Osteocyte (in vitro differentiated cells): ENCODE results near the gene ATAT1. TPM values are rescaled to one million over a fixed set of nuclear protein-coding genes. Genes with fewer than 3 reads are reported as not detected.

Experiments used
- DNase-seq: peaks from one replicate; pipeline ENCODE4 v3.0.0; 2021; ENCODE audit warnings: mixed read lengths; ENCODE audit not compliant: unreplicated experiment; ENCODE audit errors: extremely low spot score
- H3K27ac Mint-ChIP-seq: one replicate; pipeline ENCODE4 v1.8.0; 2021; ENCODE audit warnings: mild to moderate bottlenecking, mixed read lengths; ENCODE audit not compliant: unreplicated experiment
- H3K27me3 Mint-ChIP-seq: one replicate; pipeline ENCODE4 v1.8.0; 2021; ENCODE audit warnings: mixed read lengths; ENCODE audit not compliant: unreplicated experiment
- H3K36me3 Mint-ChIP-seq: one replicate; pipeline ENCODE4 v1.8.0; 2021; ENCODE audit warnings: mixed read lengths; ENCODE audit not compliant: unreplicated experiment
- H3K4me1 Mint-ChIP-seq: one replicate; pipeline ENCODE4 v1.8.0; 2021; ENCODE audit warnings: mixed read lengths; ENCODE audit not compliant: unreplicated experiment
- H3K4me3 Mint-ChIP-seq: one replicate; pipeline ENCODE4 v1.8.0; 2021; ENCODE audit warnings: mild to moderate bottlenecking, moderate library complexity, mixed read lengths; ENCODE audit not compliant: unreplicated experiment
- H3K9me3 Mint-ChIP-seq: one replicate; pipeline ENCODE4 v1.8.0; 2021; ENCODE audit warnings: mixed read lengths; ENCODE audit not compliant: unreplicated experiment
- CTCF ChIP-seq: fragments of 200-600 bp; sonication (generic); IDR thresholded peaks from 2 replicates; pipeline ENCODE4 v1.5.0; 2021; ENCODE audit warnings: antibody characterized with exemption, mild to moderate bottlenecking, moderate library complexity
- microRNA-seq: library from miRNA; unstranded; fragments of <30 nt; microRNA quantifications from one replicate; pipeline ENCODE4 v1.1.0, GENCODE V29; 2020; ENCODE audit not compliant: unreplicated experiment
- total RNA-seq: library from RNA; stranded (reverse); gene quantifications from 2 replicates; pipeline ENCODE4 v1.2.1, GENCODE V29; 2021

Gene ATAT1
- total RNA-seq, 1 donor from 2014 or later = 20.0 TPM

GRCh38 chr6:30689022-30689865 lies 62.6 kb downstream of the ATAT1 start:
- Mint-ChIP-seq H3K4me3 (peak overlapping the region; percentile 90), H3K4me1 (peaks cover 51% of the 10 kb centered on the region), H3K9me3 (no peaks in the 10 kb centered on the region), H3K27ac (peak overlapping the region; percentile 97), H3K36me3 (peaks cover 12% of the 10 kb centered on the region), H3K27me3 (no peaks in the 10 kb centered on the region)
- TF ChIP-seq CTCF = no peak
- no peak for DNase-seq

- Mint-ChIP-seq H3K4me3 (peak overlapping the region; percentile 90), H3K9me3 (no peaks in the 10 kb centered on the region), H3K36me3 (peaks cover 8% of the 10 kb centered on the region), H3K27ac (peak overlapping the region; percentile 97), H3K4me1 (peaks cover 51% of the 10 kb centered on the region), H3K27me3 (no peaks in the 10 kb centered on the region)
- no peak for DNase-seq
- TF ChIP-seq CTCF = no peak
Measured at GRCh38 chr6:30689985-30690384, 63.3 kb downstream of the ATAT1 start.

- no peak for TF ChIP-seq CTCF
- Mint-ChIP-seq H3K27me3 (no peaks in the 10 kb centered on the region), H3K36me3 (peaks cover 1% of the 10 kb centered on the region), H3K4me1 (peaks cover 51% of the 10 kb centered on the region), H3K9me3 (no peaks in the 10 kb centered on the region), H3K27ac (peak within 1 kb of the TSS; percentile 97), H3K4me3 (peak within 1 kb of the TSS; percentile 90)
- peak; percentile 94 for DNase-seq
Measured at GRCh38 chr6:30690403-30691207, 63.9 kb downstream of the ATAT1 start, which contains the start of gene NRM. NRM (minus strand) TSS chr6:30690984; CDS start chr6:30690974, 10 bp downstream.

GRCh38 chr6:30691208-30691847 lies 64.7 kb downstream of the ATAT1 start:
- TF ChIP-seq CTCF = no peak
- no peaks in the 10 kb centered on the region for H3K36me3 Mint-ChIP-seq
- peaks cover 54% of the 10 kb centered on the region for H3K4me1 Mint-ChIP-seq
- no peaks in the 10 kb centered on the region for H3K9me3 Mint-ChIP-seq
- no peak for DNase-seq
- H3K4me3 Mint-ChIP-seq = peak overlapping the region; percentile 90
- peak overlapping the region; percentile 93 for H3K27ac Mint-ChIP-seq
- no peaks in the 10 kb centered on the region for H3K27me3 Mint-ChIP-seq

Small RNA genes within 50 kb of the gene (microRNA-seq; reads per million reads assigned to microRNA genes)
- gene MIR877 = 111 reads per million, percentile 52 among the genes with 10 or more reads in this experiment

Other genes with a start within 250 kb of the ATAT1 start
- gene HLA-E, start 137.4 kb upstream of the ATAT1 start, total RNA-seq = 170 and 174 TPM in 2 replicates
- 81.0 and 84.4 TPM in 2 replicates for gene GNL1, start 70.4 kb upstream of the ATAT1 start, total RNA-seq
- gene PRR3, start 69.6 kb upstream of the ATAT1 start, total RNA-seq = 12.1 and 17.1 TPM in 2 replicates
- 63.8 and 70.5 TPM in 2 replicates for gene ABCF1, start 55.4 kb upstream of the ATAT1 start, total RNA-seq
- 82.1 and 87.6 TPM in 2 replicates for gene PPP1R10, start 9.6 kb upstream of the ATAT1 start, total RNA-seq
- gene MRPS18B, start 9.0 kb upstream of the ATAT1 start, total RNA-seq = 36.6 and 39.2 TPM in 2 replicates
- 13.5 and 17.2 TPM in 2 replicates for gene C6orf136, start 20.3 kb downstream of the ATAT1 start, total RNA-seq
- 28.7 TPM in 2 replicates for gene DHX16, start 46.1 kb downstream of the ATAT1 start, total RNA-seq
- gene PPP1R18, start 59.8 kb downstream of the ATAT1 start, total RNA-seq = 134 and 135 TPM in 2 replicates
- gene NRM, start 64.1 kb downstream of the ATAT1 start, total RNA-seq = 28.1 and 31.5 TPM in 2 replicates
- gene MDC1, start 90.4 kb downstream of the ATAT1 start, total RNA-seq = 37.7 and 40.1 TPM in 2 replicates
- gene TUBB, start 93.5 kb downstream of the ATAT1 start, total RNA-seq = 725 and 729 TPM in 2 replicates
- gene FLOT1, start 115.8 kb downstream of the ATAT1 start, total RNA-seq = 86.8 and 88.1 TPM in 2 replicates
- 395 and 418 TPM in 2 replicates for gene IER3, start 117.7 kb downstream of the ATAT1 start, total RNA-seq